Common myeloid progenitor, CD34-positive (primary cell): ENCODE measurements around the gene ZNF341.

Experiments
- CTCF ChIA-PET: fragments of 350-600 bp; sonication (Branson Sonifier 250); formaldehyde crosslinking; loops from one replicate; lab custom pipeline; 2021; ENCODE audit warnings: antibody characterized with exemption; lab: Charles Lee
- POLR2A ChIA-PET: fragments of 350-600 bp; sonication (Branson Sonifier 250); formaldehyde crosslinking; loops from one replicate; lab custom pipeline; 2021; ENCODE audit warnings: antibody characterized with exemption; lab: Charles Lee
- DNase-seq, 3 donors: peaks; one replicate each; pipeline versions ENCODE4 v3.0.0 to v3.0.0-alpha.2; 2013
- H3K27ac ChIP-seq, 2 experiments: 1 replicate in 1 of 2; 2 replicates in 1 of 2; pipeline ENCODE4 v1.7.0; 2013; ENCODE audit warnings: inconsistent platforms in 2 of 2, low read length in 2 of 2, mild to moderate bottlenecking in 2 of 2, low read depth in 1 of 2, moderate library complexity in 1 of 2; ENCODE audit not compliant: severe bottlenecking in 2 of 2, insufficient read depth in 1 of 2, poor library complexity in 1 of 2
- H3K27me3 ChIP-seq, 5 experiments: replicated peaks in 2 of 5; 1 replicate in 3 of 5; 2 replicates in 2 of 5; pipeline versions ENCODE4 v1.6.1 to v1.7.0; 2013; ENCODE audit warnings: low read length in 4 of 5, mild to moderate bottlenecking in 2 of 5, moderate library complexity in 2 of 5, inconsistent platforms in 1 of 5; ENCODE audit not compliant: insufficient read depth in 5 of 5, control insufficient read depth in 4 of 5
- H3K36me3 ChIP-seq, 4 experiments: 1 replicate in 2 of 4; 2 replicates in 2 of 4; pipeline versions ENCODE4 v1.6.1 to v1.7.0; 2013; ENCODE audit warnings: low read length in 3 of 4, control low read depth in 1 of 4, mild to moderate bottlenecking in 1 of 4; ENCODE audit not compliant: control insufficient read depth in 4 of 4, insufficient read depth in 4 of 4
- H3K4me1 ChIP-seq, 4 experiments: 1 replicate in 3 of 4; 2 replicates in 1 of 4; pipeline versions ENCODE4 v1.6.1 to v1.7.1; 2013; ENCODE audit warnings: low read length in 3 of 4, mild to moderate bottlenecking in 3 of 4, control low read depth in 1 of 4, inconsistent platforms in 1 of 4, moderate library complexity in 1 of 4; ENCODE audit not compliant: control insufficient read depth in 4 of 4, insufficient read depth in 4 of 4; ENCODE audit errors: control extremely low read depth in 1 of 4
- H3K4me3 ChIP-seq, 7 experiments: 1 replicate in 4 of 7; 2 replicates in 3 of 7; pipeline versions ENCODE4 v1.5.1 to v1.7.0; 2013; ENCODE audit warnings: mild to moderate bottlenecking in 7 of 7, low read length in 6 of 7, moderate library complexity in 6 of 7, inconsistent platforms in 2 of 7, low read depth in 2 of 7, control low read depth in 1 of 7; ENCODE audit not compliant: insufficient read depth in 4 of 7, control insufficient read depth in 1 of 7; ENCODE audit errors: extremely low read depth in 1 of 7
- H3K9me3 ChIP-seq, 5 experiments: 1 replicate in 4 of 5; 2 replicates in 1 of 5; pipeline versions ENCODE4 v1.6.1 to v1.7.1; 2013; ENCODE audit warnings: low read length in 4 of 5, mild to moderate bottlenecking in 2 of 5, inconsistent platforms in 1 of 5, low read depth in 1 of 5, moderate library complexity in 1 of 5; ENCODE audit not compliant: control insufficient read depth in 4 of 5, insufficient read depth in 2 of 5; ENCODE audit errors: control extremely low read depth in 1 of 5
- WGBS: methylation state at CpG from one replicate; pipeline ENCODE4 v1.1.5; 2013; ENCODE audit not compliant: insufficient coverage; 5-methylcytosine and 5-hydroxymethylcytosine counted together

Gene ZNF341

DNA sequence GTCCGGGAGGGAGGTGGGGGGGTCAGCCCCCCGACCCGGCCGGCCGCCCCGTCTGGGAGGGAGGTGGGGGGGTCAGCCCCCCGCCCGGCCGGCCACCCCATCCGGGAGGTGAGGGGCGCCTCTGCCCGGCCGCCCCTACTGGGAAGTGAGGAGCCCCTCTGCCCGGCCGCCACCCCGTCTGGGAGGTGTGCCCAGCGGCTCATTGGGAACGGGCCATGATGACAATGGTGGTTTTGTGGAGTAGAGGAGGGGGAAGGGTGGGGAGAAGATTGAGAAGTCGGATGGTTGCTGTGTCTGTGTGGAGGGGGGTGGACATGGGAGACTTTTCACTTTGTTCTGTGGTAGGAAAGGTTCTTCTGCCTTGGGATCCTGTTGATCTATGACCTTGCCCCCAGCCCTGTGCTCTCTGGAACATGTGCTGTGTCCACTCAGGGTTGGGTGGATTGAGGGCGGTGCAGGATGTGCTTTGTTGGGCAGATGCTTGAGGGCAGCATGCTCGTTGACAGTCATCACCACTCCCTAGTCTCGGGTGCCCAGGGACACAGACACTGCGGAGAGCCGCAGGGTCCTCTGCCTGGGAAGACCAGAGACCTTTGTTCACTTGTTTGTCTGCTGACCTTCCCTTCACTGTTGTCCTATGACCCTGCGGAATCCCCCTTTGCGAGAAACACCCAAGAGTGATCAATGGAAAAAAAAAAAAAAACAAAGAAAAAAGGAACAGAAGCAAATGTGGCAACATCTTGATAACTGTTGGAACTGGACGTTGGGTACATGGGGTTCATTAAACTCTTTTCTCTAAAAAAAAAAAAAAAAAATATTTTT, 30.0 kb upstream of the ZNF341 start:
- H3K9me3 ChIP-seq = no peaks in the 10 kb centered on the region
- WGBS = 100% methylated on average over 17 of the region's 27 CpGs
- ChIA-PET CTCF (no interaction called here), POLR2A (no interaction called here)
- H3K4me3 ChIP-seq = no peak overlapping the region
- no peak overlapping the region for H3K27ac ChIP-seq
- H3K36me3 ChIP-seq = peaks cover 0 to 7% (median 2%) of the 10 kb centered on the region in 4 experiments
- no peaks in the 10 kb centered on the region for H3K27me3 ChIP-seq
- DNase-seq = no peak
- no peaks in the 10 kb centered on the region for H3K4me1 ChIP-seq

DNA sequence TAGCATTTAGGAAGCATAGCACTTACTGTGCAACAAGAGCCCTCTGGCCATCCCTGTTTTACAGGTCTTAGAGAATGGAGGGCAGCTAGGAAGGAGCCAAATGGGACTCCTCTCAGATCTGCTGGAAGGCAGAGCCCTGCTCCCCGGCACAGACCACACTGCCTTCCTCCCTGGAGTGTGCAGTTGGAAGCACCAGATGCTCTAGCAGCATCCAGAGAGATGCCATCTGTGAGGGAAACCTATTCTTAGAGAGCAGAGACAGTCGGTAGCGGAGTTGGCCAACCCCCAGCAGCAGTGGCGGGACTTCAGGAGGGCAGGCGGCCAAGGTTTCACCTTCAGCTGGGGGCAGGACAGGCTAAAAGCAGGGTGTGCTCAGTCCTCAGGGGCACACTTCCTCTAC, 28.9 kb upstream of the ZNF341 start:
- POLR2A ChIA-PET = no interaction called here
- CTCF ChIA-PET = no interaction called here
- 88% methylated on average over 5 of the region's 5 CpGs for WGBS

DNA sequence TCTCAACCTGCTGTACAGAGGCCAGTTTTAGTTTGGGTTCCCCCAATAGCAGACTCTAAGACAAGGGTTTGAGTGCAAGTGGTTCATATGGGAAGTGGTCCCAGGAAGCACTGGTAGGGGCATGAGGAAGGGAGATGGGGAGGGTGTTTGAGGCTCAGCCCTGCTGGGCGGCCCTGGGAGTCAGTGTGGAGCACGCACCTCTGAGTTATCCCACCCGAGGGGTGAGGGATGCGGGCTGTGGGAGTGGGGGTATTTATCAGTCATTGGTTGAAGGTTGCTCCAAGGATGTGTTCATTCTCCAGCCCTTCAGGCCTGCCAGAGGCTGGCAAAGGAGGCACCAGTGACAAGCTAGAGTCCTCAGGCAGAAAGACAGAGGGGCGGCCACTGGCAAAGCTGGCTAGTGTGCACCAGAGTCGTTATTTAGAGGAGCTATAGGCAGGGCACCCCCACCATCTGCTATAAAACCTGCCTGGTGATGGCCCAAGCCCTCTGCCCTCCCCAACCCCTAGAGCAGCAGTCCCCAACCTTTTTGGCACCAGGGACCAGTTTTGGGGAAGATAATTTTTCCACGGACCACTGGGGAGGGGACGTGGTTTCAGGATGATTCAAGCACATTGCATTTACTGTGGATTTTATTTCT, 28.2 kb upstream of the ZNF341 start:
- Histone ChIP-seq H3K4me3 (no peak overlapping the region), H3K9me3 (no peaks in the 10 kb centered on the region), H3K4me1 (no peaks in the 10 kb centered on the region), H3K27me3 (no peaks in the 10 kb centered on the region), H3K27ac (no peak overlapping the region), H3K36me3 (peaks cover 0 to 13% (median 8%) of the 10 kb centered on the region in 4 experiments)
- WGBS = 96% methylated on average over 3 of the region's 8 CpGs
- DNase-seq = no peak
- CTCF ChIA-PET = no interaction called here
- POLR2A ChIA-PET = no interaction called here

More for the DNA sequence above, 28.9 kb upstream of the ZNF341 start:
- H3K27ac ChIP-seq = no peak overlapping the region
- no peaks in the 10 kb centered on the region for H3K27me3 ChIP-seq
- H3K4me1 ChIP-seq = no peaks in the 10 kb centered on the region
- peak in 1 of 3 donors; percentile 15 for DNase-seq
- peaks cover 0 to 13% (median 8%) of the 10 kb centered on the region in 4 experiments for H3K36me3 ChIP-seq
- H3K4me3 ChIP-seq = no peak overlapping the region
- no peaks in the 10 kb centered on the region for H3K9me3 ChIP-seq

DNA sequence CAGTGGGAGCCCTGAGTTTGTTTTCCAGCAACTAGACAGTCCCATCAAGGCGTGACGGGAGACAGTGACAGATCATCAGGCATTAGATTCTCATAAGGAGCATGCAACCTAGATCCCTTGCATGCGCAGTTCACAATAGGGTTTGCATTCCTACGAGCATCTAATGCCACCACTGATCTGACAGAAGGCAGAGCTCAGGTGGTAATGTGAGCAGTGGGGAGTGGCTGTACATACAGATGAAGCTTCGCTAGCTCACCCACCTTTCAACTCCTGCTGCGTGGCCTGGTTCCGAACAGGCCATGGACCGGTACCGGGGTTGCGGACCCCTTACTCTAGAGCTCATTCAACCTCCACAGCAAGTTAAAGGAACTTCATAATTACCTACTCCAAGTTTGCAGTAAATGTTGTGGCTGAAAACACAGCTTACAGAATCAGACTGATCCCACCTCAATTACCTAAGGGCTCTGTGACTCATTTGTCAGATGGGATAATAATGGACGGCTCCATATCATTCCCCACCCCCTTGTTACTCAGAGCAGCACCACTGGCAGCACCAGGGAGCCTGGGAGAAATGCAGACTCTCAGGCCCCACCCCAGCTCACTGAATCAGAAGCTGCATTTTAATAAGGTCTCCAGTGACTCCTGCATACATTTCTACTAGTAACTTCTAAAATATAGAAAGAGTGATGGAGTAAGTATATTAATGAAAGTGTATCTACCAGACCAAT, 27.4 kb upstream of the ZNF341 start:
- peaks cover 0 to 13% (median 8%) of the 10 kb centered on the region in 4 experiments for H3K36me3 ChIP-seq
- POLR2A ChIA-PET = no interaction called here
- no peaks in the 10 kb centered on the region for H3K4me1 ChIP-seq
- no peak overlapping the region for H3K27ac ChIP-seq
- CTCF ChIA-PET = interaction anchor here (1.0 kb wide), 1 partner anchor 29 kb away, joined by 3 read pairs; no protein-coding TSS in a partner anchor
- no peak overlapping the region for H3K4me3 ChIP-seq
- no peaks in the 10 kb centered on the region for H3K27me3 ChIP-seq
- 95% methylated on average over 4 of the region's 11 CpGs for WGBS
- DNase-seq = no peak
- no peaks in the 10 kb centered on the region for H3K9me3 ChIP-seq

DNA sequence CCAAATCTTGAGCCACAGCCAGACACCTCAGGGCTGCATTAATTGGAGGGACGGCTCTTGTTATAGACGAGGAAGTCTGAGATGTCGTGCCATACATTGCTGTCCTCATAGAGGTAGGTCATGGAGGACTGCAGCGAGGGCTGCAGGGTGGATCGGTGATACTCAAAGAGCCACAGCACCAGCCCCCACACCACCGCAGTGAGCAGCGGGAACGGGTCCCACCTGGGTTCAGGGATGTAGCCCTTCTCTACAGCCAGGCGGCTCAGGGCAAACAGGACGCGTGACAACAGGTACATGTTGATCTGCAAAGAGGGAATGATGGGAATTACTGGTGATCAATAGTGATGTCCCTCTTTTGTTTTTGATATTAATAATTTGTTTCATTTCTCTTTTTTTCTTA, 24.1 kb upstream of the ZNF341 start:
- H3K27me3 ChIP-seq = no peaks in the 10 kb centered on the region
- ChIA-PET CTCF (no interaction called here), POLR2A (no interaction called here)
- H3K36me3 ChIP-seq = peaks cover 5 to 31% (median 22%) of the 10 kb centered on the region in 4 experiments
- no peak overlapping the region for H3K4me3 ChIP-seq
- no peaks in the 10 kb centered on the region for H3K4me1 ChIP-seq
- no peaks in the 10 kb centered on the region for H3K9me3 ChIP-seq
- DNase-seq = no peak
- 100% methylated on average over 5 of the region's 11 CpGs for WGBS
- no peak overlapping the region for H3K27ac ChIP-seq

DNA sequence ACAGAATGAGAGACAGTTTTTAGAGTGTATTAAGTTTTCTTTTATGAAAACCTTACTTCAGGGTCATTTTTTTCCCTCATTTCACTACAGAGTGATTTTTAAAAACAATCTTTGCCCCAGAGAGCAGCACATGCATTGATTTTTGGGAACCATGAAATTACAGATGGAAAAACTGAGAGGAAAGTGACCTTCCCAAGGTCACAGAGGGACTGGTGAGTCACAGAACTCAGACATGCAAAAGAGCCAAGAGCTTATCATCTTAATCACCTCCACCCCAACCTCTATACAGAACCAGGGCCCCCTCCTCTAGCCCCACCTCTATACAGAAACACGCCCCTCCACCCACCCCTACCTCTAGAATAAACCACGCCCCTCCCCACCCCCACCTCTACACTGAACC, 22.4 kb upstream of the ZNF341 start:
- H3K4me1 ChIP-seq = no peaks in the 10 kb centered on the region
- no peak overlapping the region for H3K27ac ChIP-seq
- no peaks in the 10 kb centered on the region for H3K9me3 ChIP-seq
- no peaks in the 10 kb centered on the region for H3K27me3 ChIP-seq
- DNase-seq = no peak
- 80% methylated on average over 1 of the region's 2 CpGs for WGBS
- no peak overlapping the region for H3K4me3 ChIP-seq
- peaks cover 12 to 41% (median 28%) of the 10 kb centered on the region in 4 experiments for H3K36me3 ChIP-seq
- ChIA-PET CTCF (interaction anchor here (0.6 kb wide), 1 partner anchor 654 kb away, joined by 3 read pairs; the partner anchor contains the start of gene ITCH), POLR2A (no interaction called here)
